T-helper 2 cell treated with Interferon-gamma antibody and Interleukin-4, amounts not matched to agents 100 ng/mL and 5 ng/mL, for 36 hours (primary cell): ENCODE measurements around the gene TPK1. TPM values are rescaled to one million over a fixed set of nuclear protein-coding genes. Genes with fewer than 3 reads are reported as not detected.
"Not testable (repeated sequence)": the region's sequence is repeated elsewhere in the genome, so short reads cannot be mapped to it uniquely, and the experiment has no call there.

Source experiments
- intact Hi-C: fragments of 100-400 bp; cut with micrococcal nuclease; formaldehyde crosslinking; loops from one replicate; pipeline ENCODE4 v1.15.1; 2023
- total RNA-seq: library from RNA; stranded (reverse); gene quantifications from 2 replicates; pipeline ENCODE4 v1.2.3, GENCODE V29; 2022

The TPK1 gene
- total RNA-seq, 1 donor from 2014 or later, result 16.6 TPM

- intact Hi-C loops, result no loop called here
Measured at GRCh38 chr7:144780071-144780608, 55.7 kb downstream of the TPK1 start.

- intact Hi-C loops, result not testable (repeated sequence)
Measured at GRCh38 chr7:144777889-144778288, 58.0 kb downstream of the TPK1 start.

GRCh38 chr7:144777005-144777839, 58.6 kb downstream of the TPK1 start:
- intact Hi-C loops, result no loop called here

- intact Hi-C loops, result no loop called here
Measured at GRCh38 chr7:144776447-144776846, 59.4 kb downstream of the TPK1 start.

GRCh38 chr7:144775749-144776148, 60.1 kb downstream of the TPK1 start:
- intact Hi-C loops, result no loop called here

- intact Hi-C loops, result no loop called here
Measured at GRCh38 chr7:144771927-144772326, 63.9 kb downstream of the TPK1 start.

- intact Hi-C loops, result no loop called here
Measured at GRCh38 chr7:144771174-144771573, 64.7 kb downstream of the TPK1 start.

GRCh38 chr7:144769352-144769751, 66.5 kb downstream of the TPK1 start:
- intact Hi-C loops, result no loop called here

- intact Hi-C loops, result no loop called here
Measured at GRCh38 chr7:144768633-144769032, 67.2 kb downstream of the TPK1 start.

- intact Hi-C loops, result no loop called here
Measured at GRCh38 chr7:144763291-144763690, 72.6 kb downstream of the TPK1 start.

- intact Hi-C loops, result no loop called here
Measured at GRCh38 chr7:144762853-144763252, 73.0 kb downstream of the TPK1 start.

GRCh38 chr7:144761493-144761892, 74.4 kb downstream of the TPK1 start:
- intact Hi-C loops, result no loop called here

GRCh38 chr7:144759653-144760052, 76.2 kb downstream of the TPK1 start:
- intact Hi-C loops, result no loop called here

GRCh38 chr7:144747936-144748335, 87.9 kb downstream of the TPK1 start:
- intact Hi-C loops, result no loop called here

GRCh38 chr7:144738708-144739314, 97.0 kb downstream of the TPK1 start:
- intact Hi-C loops, result loop anchor here (1.0 to 5.0 kb wide), 3 partner anchors 48 to 298 kb away; no protein-coding TSS in a partner anchor

GRCh38 chr7:144738146-144738545, 97.7 kb downstream of the TPK1 start:
- intact Hi-C loops, result loop anchor here (1.0 to 5.0 kb wide), 3 partner anchors 49 to 299 kb away; no protein-coding TSS in a partner anchor

GRCh38 chr7:144736880-144737493, 98.9 kb downstream of the TPK1 start:
- intact Hi-C loops, result loop anchor here (5.0 kb wide), 2 partner anchors 50 to 300 kb away; no protein-coding TSS in a partner anchor

- intact Hi-C loops, result loop anchor here (5.0 kb wide), 2 partner anchors 52 to 302 kb away; no protein-coding TSS in a partner anchor
Measured at GRCh38 chr7:144735505-144736276, 100.2 kb downstream of the TPK1 start.

GRCh38 chr7:144731661-144732351, 104.0 kb downstream of the TPK1 start:
- intact Hi-C loops, result no loop called here

GRCh38 chr7:144730224-144730623, 105.6 kb downstream of the TPK1 start:
- intact Hi-C loops, result no loop called here
